Calu3 (cell line): ENCODE data around the gene CDON. TPM values are rescaled to one million over a fixed set of nuclear protein-coding genes. Genes with fewer than 3 reads are reported as not detected.

Source experiments
- BruUV-seq: library from RNA; stranded (reverse); fragments of 400-500 nt; replicated peaks from 2 replicates; lab custom pipeline; 2021; lab: Mats Ljungman, UMichigan
- CTCF ChIA-PET: fragments of 300-600 bp; sonication (Branson Sonifier 250); formaldehyde crosslinking; loops from one replicate; lab custom pipeline; 2022; ENCODE audit warnings: antibody characterized with exemption; lab: Charles Lee
- DNase-seq: peaks from one replicate; pipeline ENCODE4 v3.0.0; 2022
- H3K27ac Mint-ChIP-seq: one replicate; pipeline ENCODE4 v1.8.0; 2022; ENCODE audit warnings: mixed read lengths; ENCODE audit not compliant: unreplicated experiment
- H3K27me3 Mint-ChIP-seq: one replicate; pipeline ENCODE4 v1.8.0; 2022; ENCODE audit warnings: mixed read lengths; ENCODE audit not compliant: unreplicated experiment
- H3K36me3 Mint-ChIP-seq: one replicate; pipeline ENCODE4 v1.8.0; 2022; ENCODE audit warnings: mild to moderate bottlenecking, moderate library complexity, mixed read lengths; ENCODE audit not compliant: insufficient read depth, unreplicated experiment
- H3K4me1 Mint-ChIP-seq: one replicate; pipeline ENCODE4 v1.8.0; 2022; ENCODE audit warnings: mild to moderate bottlenecking, low read depth, mixed read lengths; ENCODE audit not compliant: unreplicated experiment
- H3K4me3 Mint-ChIP-seq: one replicate; pipeline ENCODE4 v1.8.0; 2022; ENCODE audit warnings: mild to moderate bottlenecking, low read depth, moderate library complexity, mixed read lengths; ENCODE audit not compliant: unreplicated experiment
- H3K9me3 Mint-ChIP-seq: one replicate; pipeline ENCODE4 v1.8.0; 2022; ENCODE audit warnings: low read depth, mixed read lengths; ENCODE audit not compliant: unreplicated experiment
- intact Hi-C: fragments of 100-400 bp; cut with micrococcal nuclease; formaldehyde crosslinking; loops from one replicate; pipeline ENCODE4 v1.10.0; 2022; ENCODE audit not compliant: unreplicated experiment
- total RNA-seq: library from RNA; stranded (reverse); gene quantifications from 2 replicates; pipeline ENCODE4 v1.2.3, GENCODE V29; 2022
- TF ChIP-seq, protein P1 (sequence below): fragments of 200-600 bp; IDR thresholded peaks from one replicate; pipeline ENCODE4 v1.8.0; 2022; ENCODE audit warnings: antibody characterized with exemption; ENCODE audit not compliant: unreplicated experiment

The CDON gene
- total RNA-seq, 1 experiment from 2014 or later, result 14.8 TPM

DNA sequence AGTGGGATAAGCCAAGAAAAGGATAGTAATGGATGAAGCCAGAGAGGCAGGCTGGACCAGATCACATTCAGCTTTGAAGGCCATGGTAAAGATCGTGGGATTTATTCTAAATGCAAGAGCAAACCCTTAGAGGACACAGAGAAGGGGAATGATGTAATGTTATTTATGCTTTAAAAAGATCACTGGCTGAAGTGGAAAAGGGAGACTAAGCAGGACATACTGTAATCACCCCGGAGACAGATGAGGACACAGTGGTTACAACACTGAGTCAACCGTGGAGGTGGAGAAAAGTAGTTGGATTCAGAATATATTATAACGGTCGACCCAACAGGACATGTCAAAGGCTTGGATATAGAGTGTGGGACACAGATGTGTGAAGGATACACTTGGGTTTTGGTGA lies 38.5 kb downstream of the CDON start:
- CTCF ChIA-PET, result no interaction called here
- intact Hi-C loops, result no loop called here
- Mint-ChIP-seq H3K27ac (no peak overlapping the region), H3K36me3 (no peaks in the 10 kb centered on the region), H3K4me3 (no peak overlapping the region), H3K27me3 (no peaks in the 10 kb centered on the region), H3K9me3 (no peaks in the 10 kb centered on the region), H3K4me1 (no peaks in the 10 kb centered on the region)
- DNase-seq, result no peak
- BruUV-seq, result no TSS peak
- TF ChIP-seq, protein P1, sequence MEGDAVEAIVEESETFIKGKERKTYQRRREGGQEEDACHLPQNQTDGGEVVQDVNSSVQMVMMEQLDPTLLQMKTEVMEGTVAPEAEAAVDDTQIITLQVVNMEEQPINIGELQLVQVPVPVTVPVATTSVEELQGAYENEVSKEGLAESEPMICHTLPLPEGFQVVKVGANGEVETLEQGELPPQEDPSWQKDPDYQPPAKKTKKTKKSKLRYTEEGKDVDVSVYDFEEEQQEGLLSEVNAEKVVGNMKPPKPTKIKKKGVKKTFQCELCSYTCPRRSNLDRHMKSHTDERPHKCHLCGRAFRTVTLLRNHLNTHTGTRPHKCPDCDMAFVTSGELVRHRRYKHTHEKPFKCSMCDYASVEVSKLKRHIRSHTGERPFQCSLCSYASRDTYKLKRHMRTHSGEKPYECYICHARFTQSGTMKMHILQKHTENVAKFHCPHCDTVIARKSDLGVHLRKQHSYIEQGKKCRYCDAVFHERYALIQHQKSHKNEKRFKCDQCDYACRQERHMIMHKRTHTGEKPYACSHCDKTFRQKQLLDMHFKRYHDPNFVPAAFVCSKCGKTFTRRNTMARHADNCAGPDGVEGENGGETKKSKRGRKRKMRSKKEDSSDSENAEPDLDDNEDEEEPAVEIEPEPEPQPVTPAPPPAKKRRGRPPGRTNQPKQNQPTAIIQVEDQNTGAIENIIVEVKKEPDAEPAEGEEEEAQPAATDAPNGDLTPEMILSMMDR, result no peak

DNA sequence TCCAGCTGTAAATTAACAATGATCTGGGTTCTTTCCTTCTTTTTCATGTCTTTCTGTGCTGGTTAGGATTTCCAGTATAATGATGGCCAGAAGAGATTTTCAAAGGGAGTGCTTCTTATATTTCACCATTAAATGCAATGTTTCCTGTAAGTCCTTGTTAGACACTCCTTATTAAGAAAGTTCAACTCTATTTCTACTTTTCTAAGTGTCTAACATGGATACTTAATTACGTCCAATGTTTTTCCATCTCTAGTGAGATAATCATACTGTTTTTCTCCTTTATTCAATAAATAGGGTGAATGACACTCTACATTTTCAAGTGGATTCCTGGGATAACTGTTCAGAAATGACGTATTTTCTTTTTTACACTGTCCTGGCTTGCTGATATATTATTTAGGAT lies 49.8 kb downstream of the CDON start:
- BruUV-seq, result no TSS peak
- TF ChIP-seq, protein P1, result no peak
- Mint-ChIP-seq H3K27ac (no peak overlapping the region), H3K4me3 (no peak overlapping the region), H3K4me1 (no peaks in the 10 kb centered on the region), H3K9me3 (no peaks in the 10 kb centered on the region), H3K27me3 (no peaks in the 10 kb centered on the region), H3K36me3 (no peaks in the 10 kb centered on the region)
- CTCF ChIA-PET, result no interaction called here
- no peak for DNase-seq
- intact Hi-C loops, result no loop called here

DNA sequence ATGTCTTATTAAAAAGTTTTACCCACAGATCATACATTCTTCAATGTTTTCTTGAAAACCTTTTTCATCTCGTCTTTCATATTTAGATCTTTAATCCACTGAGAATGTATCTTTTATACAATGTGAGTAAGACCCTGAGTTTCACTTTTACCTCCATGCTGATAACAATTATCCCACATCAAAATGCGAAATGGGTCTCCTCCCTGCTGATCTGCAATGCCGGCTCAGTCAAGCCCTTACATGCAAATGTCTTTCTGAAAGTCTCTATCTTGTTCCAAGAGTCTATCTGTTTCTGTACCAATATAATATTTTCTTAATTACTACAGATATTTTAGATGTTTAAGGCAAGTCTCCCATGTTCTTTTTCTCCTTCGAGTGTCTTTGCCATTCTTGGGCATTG lies 50.9 kb downstream of the CDON start:
- no peaks in the 10 kb centered on the region for H3K27me3 Mint-ChIP-seq
- intact Hi-C loops, result no loop called here
- H3K4me3 Mint-ChIP-seq, result no peak overlapping the region
- no TSS peak for BruUV-seq
- H3K27ac Mint-ChIP-seq, result no peak overlapping the region
- CTCF ChIA-PET, result no interaction called here
- no peaks in the 10 kb centered on the region for H3K36me3 Mint-ChIP-seq
- DNase-seq, result no peak
- peaks cover 11% of the 10 kb centered on the region for H3K4me1 Mint-ChIP-seq
- H3K9me3 Mint-ChIP-seq, result no peaks in the 10 kb centered on the region
- TF ChIP-seq, protein P1, result no peak

DNA sequence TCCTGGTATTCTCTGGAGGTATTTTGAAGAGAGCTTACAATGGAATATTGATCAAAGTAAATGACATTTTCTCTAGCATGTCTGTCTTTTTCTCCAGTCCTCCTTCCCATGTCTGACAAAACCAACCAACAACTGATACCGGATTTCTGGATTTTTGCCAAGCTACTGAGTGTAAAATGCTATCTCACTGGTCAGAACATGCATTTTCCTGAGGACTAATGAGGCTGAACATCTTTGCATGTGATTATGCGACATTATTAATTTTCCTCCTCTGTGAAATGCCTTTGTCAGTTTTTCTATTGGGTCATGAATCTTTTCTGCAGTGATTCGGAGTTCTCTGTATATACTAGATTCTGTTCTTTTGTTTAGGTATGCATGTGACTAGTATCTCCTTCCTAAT lies 51.4 kb downstream of the CDON start:
- no peaks in the 10 kb centered on the region for H3K9me3 Mint-ChIP-seq
- CTCF ChIA-PET, result no interaction called here
- intact Hi-C loops, result no loop called here
- TF ChIP-seq, protein P1, result no peak
- no TSS peak for BruUV-seq
- H3K4me3 Mint-ChIP-seq, result no peak overlapping the region
- H3K36me3 Mint-ChIP-seq, result no peaks in the 10 kb centered on the region
- peaks cover 12% of the 10 kb centered on the region for H3K4me1 Mint-ChIP-seq
- no peak for DNase-seq
- no peak overlapping the region for H3K27ac Mint-ChIP-seq
- H3K27me3 Mint-ChIP-seq, result no peaks in the 10 kb centered on the region
